Measurements from ENCODE around the gene PPP1R14B. TPM values are rescaled to one million over a fixed set of nuclear protein-coding genes. Genes with fewer than 3 reads are reported as not detected.

The PPP1R14B gene
- total and polyA plus RNA-seq, 2 of the 13 experiments (the other 11 are each of a cell fraction or from before 2014, with no cell fraction given): 110 to 148 TPM

DNA sequence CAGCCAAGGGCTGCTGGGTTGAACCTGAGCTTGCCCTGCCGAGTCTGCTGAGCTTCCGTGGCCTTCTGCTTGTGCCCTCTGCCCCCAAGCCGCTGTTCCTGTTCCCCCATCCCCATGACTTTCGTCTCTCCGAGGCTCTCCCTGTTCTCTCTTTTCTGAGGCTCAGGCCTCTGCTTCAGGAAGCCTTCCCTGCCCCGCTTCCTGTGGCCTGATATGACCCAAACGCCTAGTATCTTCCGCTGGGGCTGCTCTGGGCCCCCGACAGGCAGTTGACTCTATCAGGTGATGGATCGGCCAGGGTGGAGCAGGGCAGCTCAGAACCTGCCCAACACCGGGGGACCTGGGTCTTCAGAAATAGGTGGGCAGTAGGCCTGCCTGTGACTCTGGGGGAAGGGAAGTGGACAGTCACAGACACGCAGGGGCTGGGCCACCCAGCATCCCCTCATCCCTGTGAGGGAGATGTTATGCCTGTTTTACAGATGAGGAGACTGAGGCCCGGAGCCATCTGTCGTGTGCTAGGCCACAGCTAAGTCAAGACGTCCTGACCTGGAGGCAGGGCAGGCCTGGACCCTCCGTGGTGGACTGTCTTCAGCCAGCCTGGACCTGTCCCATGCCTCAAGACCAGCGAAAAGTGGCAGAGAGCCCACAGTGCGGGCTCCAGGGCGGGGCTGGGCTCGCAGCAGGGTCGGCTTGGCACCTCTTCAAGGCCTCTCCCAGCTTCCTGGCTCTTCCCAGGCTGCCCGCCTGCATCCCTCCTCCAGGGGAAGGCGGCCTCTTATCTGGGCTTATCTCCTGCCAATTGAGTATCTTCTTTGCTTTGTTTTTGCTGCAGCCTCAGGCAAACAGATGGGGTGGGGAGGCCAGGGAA is 21.5 kb upstream of the PPP1R14B start (continued):
- no peak for TF ChIP-seq ZNF784 (CRISPR knock-in tag; IDR thresholded peaks at IDR 0.05; ENCODE audit: borderline replicate concordance)
- TF ChIP-seq, protein P1, sequence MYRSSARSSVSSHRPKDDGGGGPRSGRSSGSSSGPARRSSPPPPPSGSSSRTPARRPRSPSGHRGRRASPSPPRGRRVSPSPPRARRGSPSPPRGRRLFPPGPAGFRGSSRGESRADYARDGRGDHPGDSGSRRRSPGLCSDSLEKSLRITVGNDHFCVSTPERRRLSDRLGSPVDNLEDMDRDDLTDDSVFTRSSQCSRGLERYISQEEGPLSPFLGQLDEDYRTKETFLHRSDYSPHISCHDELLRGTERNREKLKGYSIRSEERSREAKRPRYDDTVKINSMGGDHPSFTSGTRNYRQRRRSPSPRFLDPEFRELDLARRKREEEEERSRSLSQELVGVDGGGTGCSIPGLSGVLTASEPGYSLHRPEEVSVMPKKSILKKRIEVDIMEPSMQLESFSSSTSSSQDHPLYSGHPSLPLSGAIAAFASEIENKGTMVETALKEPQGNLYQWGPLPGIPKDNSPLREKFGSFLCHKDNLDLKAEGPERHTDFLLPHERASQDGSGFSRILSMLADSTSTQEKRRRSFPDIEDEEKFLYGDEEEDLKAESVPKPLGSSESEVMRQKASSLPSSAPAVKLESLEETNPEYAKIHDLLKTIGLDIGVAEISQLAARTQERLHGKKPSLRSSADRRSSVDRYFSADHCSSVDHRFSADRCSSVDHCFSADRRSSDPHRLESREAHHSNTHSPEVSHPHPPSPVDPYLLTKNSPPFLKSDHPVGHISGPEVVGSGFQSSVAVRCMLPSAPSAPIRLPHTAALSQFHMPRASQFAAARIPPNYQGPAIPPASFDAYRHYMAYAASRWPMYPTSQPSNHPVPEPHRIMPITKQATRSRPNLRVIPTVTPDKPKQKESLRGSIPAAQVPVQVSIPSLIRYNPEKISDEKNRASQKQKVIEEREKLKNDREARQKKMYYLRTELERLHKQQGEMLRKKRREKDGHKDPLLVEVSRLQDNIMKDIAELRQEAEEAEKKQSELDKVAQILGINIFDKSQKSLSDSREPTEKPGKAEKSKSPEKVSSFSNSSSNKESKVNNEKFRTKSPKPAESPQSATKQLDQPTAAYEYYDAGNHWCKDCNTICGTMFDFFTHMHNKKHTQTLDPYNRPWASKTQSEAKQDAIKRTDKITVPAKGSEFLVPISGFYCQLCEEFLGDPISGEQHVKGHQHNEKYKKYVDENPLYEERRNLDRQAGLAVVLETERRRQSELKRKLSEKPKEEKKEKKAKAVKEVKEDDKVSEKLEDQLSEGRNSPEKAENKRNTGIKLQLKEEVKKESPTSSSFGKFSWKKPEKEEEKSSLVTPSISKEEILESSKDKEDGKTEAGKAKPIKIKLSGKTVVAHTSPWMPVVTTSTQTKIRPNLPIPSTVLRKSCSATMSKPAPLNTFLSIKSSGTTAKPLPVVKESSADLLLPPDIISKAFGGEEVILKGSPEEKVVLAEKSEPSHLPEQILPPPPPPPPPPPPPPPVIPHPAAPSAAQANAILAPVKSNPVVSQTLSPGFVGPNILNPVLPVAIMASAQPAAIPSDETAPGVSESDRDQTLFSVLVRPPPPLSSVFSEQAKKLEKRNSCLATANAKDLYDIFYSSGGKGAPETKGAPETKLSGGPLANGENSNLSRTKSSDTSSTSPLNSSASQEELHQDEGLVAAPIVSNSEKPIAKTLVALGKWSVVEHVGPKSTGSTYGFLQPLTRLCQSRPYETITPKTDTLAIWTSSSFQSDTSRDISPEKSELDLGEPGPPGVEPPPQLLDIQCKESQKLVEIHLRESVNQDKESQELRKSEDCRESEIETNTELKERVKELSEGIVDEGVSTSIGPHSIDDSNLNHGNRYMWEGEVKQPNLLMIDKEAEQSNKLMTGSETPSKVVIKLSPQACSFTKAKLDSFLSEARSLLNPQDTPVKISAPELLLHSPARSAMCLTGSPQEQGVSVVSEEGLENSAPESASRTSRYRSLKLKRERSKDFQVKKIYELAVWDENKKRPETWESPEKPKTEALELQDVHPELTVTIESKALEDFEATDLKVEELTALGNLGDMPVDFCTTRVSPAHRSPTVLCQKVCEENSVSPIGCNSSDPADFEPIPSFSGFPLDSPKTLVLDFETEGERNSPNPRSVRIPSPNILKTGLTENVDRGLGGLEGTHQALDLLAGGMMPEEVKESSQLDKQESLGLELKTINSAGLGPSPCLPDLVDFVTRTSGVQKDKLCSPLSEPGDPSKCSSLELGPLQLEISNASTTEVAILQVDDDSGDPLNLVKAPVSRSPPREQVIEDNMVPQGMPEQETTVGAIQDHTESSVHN (CRISPR knock-in tag; IDR thresholded peaks at IDR 0.05): no peak
- TF ChIP-seq ZNF761 (CRISPR knock-in tag; conservative IDR thresholded peaks at IDR 0.05): no peak
- TF ChIP-seq ZNF672 (CRISPR knock-in tag; IDR thresholded peaks at IDR 0.05): no peak
- TF ChIP-seq ZNF24 (IDR thresholded peaks at IDR 0.05): no peak
- TF ChIP-seq, protein P2, sequence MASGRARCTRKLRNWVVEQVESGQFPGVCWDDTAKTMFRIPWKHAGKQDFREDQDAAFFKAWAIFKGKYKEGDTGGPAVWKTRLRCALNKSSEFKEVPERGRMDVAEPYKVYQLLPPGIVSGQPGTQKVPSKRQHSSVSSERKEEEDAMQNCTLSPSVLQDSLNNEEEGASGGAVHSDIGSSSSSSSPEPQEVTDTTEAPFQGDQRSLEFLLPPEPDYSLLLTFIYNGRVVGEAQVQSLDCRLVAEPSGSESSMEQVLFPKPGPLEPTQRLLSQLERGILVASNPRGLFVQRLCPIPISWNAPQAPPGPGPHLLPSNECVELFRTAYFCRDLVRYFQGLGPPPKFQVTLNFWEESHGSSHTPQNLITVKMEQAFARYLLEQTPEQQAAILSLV (CRISPR knock-in tag; IDR thresholded peaks at IDR 0.05; ENCODE audit: borderline replicate concordance): no peak
- TF ChIP-seq POGZ (CRISPR knock-in tag; IDR thresholded peaks at IDR 0.05): no peak
- TF ChIP-seq NFRKB (IDR thresholded peaks at IDR 0.05): no peak
- no peak for TF ChIP-seq SKIL (CRISPR knock-in tag; IDR thresholded peaks at IDR 0.05; ENCODE audit: borderline replicate concordance)
- no peak for TF ChIP-seq SATB2 (CRISPR knock-in tag; IDR thresholded peaks at IDR 0.05)
- no peak for TF ChIP-seq HBP1 (CRISPR knock-in tag; IDR thresholded peaks at IDR 0.05; ENCODE audit: low read depth)
- no peak for TF ChIP-seq ZFX (CRISPR knock-in tag; IDR thresholded peaks at IDR 0.05; ENCODE audit: low read depth)
- TF ChIP-seq ZNF101 (CRISPR knock-in tag; IDR thresholded peaks at IDR 0.05; ENCODE audit: borderline replicate concordance, low read depth): no peak
- no peak for TF ChIP-seq ZNF34 (CRISPR knock-in tag; IDR thresholded peaks at IDR 0.05; ENCODE audit: borderline replicate concordance)

Data from HepG2 (cell line).